ENCODE results near the gene PLCB1.
A peak's percentile ranks its signal among the peaks of the same experiment; 100 is the strongest.

Gene PLCB1

GRCh38 chr20:8213831-8214587, 81.9 kb downstream of the PLCB1 start:
- TF ChIP-seq, protein P1, sequence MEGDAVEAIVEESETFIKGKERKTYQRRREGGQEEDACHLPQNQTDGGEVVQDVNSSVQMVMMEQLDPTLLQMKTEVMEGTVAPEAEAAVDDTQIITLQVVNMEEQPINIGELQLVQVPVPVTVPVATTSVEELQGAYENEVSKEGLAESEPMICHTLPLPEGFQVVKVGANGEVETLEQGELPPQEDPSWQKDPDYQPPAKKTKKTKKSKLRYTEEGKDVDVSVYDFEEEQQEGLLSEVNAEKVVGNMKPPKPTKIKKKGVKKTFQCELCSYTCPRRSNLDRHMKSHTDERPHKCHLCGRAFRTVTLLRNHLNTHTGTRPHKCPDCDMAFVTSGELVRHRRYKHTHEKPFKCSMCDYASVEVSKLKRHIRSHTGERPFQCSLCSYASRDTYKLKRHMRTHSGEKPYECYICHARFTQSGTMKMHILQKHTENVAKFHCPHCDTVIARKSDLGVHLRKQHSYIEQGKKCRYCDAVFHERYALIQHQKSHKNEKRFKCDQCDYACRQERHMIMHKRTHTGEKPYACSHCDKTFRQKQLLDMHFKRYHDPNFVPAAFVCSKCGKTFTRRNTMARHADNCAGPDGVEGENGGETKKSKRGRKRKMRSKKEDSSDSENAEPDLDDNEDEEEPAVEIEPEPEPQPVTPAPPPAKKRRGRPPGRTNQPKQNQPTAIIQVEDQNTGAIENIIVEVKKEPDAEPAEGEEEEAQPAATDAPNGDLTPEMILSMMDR (IDR thresholded peaks at IDR 0.05; ENCODE audit: low read depth, low read length): no peak
- H3K4me3 ChIP-seq (ENCODE audit: low read depth, low read length): no peak overlapping the region
- DNase-seq (ENCODE audit: low read depth, low spot score): no peak
- in situ Hi-C loops (cut with HindIII; ENCODE audit: low sequenced_read_pairs): no loop called here

DNA sequence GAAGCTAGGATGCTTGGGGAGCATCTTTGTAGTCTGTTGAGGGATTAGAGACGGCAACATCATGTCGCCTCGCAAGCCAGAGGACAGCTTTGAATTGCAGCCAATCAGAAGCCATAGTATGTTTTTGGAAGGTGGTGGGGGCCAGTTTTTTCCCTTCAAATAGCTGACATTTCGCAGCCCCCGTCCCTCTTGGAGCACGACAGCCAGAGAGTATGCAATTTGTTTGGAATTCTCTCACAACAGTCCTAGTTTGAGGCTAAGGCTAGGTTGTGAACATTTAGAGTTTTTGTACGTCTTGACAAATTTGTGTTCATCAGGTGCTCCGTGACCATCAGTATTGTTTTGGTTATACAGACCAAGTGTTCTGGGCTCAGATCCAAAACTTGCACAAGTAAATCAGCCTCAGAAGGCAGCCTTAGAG, 83.3 kb downstream of the PLCB1 start:
- peak; percentile 58 for DNase-seq (ENCODE audit: low read depth, low spot score)
- H3K4me3 ChIP-seq (ENCODE audit: low read depth, low read length): no peak overlapping the region
- TF ChIP-seq, protein P1 (IDR thresholded peaks at IDR 0.05; ENCODE audit: low read depth, low read length): no peak
- in situ Hi-C loops (cut with HindIII; ENCODE audit: low sequenced_read_pairs): no loop called here

GRCh38 chr20:8216375-8217200, 84.5 kb downstream of the PLCB1 start:
- TF ChIP-seq, protein P1 (IDR thresholded peaks at IDR 0.05; ENCODE audit: low read depth, low read length): no peak
- in situ Hi-C loops (cut with HindIII; ENCODE audit: low sequenced_read_pairs): no loop called here
- H3K4me3 ChIP-seq (ENCODE audit: low read depth, low read length): no peak overlapping the region
- no peak for DNase-seq (ENCODE audit: low read depth, low spot score)

- H3K4me3 ChIP-seq (ENCODE audit: low read depth, low read length): no peak overlapping the region
- in situ Hi-C loops (cut with HindIII; ENCODE audit: low sequenced_read_pairs): no loop called here
- peak; percentile 87 for DNase-seq (ENCODE audit: low read depth, low spot score)
- TF ChIP-seq, protein P1 (IDR thresholded peaks at IDR 0.05; ENCODE audit: low read depth, low read length): no peak
Observed at GRCh38 chr20:8218861-8219260, 86.8 kb downstream of the PLCB1 start.

GRCh38 chr20:8219403-8219802, 87.3 kb downstream of the PLCB1 start:
- in situ Hi-C loops (cut with HindIII; ENCODE audit: low sequenced_read_pairs): no loop called here
- TF ChIP-seq, protein P1 (IDR thresholded peaks at IDR 0.05; ENCODE audit: low read depth, low read length): no peak
- H3K4me3 ChIP-seq (ENCODE audit: low read depth, low read length): no peak overlapping the region
- no peak for DNase-seq (ENCODE audit: low read depth, low spot score)

DNA sequence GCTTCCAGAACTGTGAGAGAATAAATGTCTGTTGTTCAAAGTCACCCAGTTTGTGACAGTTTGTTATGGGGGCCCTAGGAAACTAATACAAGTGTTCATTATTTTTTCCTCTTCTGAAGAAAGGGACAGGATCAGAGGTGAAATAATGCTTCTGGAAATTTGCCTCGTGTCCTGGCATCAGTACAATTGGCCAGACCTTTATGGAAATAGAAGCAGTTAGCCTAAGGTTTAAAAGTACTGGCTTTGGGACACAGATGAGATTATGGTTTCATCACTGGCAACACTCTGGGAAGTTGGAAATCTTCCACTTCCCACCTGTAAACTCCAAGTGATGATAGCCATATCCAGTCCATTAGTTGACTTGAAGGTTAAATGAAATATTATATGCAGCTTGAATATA, 88.7 kb downstream of the PLCB1 start:
- H3K4me3 ChIP-seq (ENCODE audit: low read depth, low read length): no peak overlapping the region
- in situ Hi-C loops (cut with HindIII; ENCODE audit: low sequenced_read_pairs): no loop called here

More for the DNA sequence above, 88.7 kb downstream of the PLCB1 start:
- no peak for DNase-seq (ENCODE audit: low read depth, low spot score)
- TF ChIP-seq, protein P1 (IDR thresholded peaks at IDR 0.05; ENCODE audit: low read depth, low read length): no peak

Data from astrocyte of the spinal cord (primary cell).